ENCODE data around the gene DACT2.
"Not testable (repeated sequence)": the region's sequence is repeated elsewhere in the genome, so short reads cannot be mapped to it uniquely, and the experiment has no call there.

The DACT2 gene

DNA sequence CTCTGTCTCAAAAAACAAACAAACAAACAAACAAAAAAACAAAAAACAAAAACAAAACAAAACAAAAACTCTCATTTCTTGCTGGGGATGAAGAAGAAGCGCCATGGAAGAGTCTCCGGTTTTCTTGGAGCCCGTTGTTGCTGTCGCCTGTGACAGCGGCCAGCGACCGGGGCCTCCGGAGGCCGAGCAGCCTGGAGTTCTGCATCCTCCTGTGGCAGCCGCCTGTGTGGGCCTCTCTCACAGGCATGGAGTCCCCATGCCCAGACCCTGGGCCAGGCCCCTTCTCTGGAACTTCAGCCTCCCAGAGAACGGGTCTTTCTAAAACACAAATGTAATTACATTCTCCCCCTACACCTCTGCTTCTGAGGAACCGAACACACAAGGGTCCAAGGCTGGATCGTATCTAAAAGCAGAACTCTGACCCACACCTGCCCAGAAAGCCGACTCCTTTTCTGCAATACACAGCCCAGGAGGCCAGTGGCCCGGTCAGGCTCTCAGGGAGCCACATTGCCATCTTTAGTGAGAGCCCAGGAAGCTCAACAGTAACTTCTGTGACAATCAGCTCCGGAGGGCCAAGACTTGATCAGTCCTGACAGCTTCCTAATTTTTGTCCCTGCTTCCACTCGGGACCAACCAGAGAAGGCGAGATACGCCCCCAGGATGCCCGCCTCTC, 18.5 kb downstream of the DACT2 start:
- no peak for DNase-seq

DNA sequence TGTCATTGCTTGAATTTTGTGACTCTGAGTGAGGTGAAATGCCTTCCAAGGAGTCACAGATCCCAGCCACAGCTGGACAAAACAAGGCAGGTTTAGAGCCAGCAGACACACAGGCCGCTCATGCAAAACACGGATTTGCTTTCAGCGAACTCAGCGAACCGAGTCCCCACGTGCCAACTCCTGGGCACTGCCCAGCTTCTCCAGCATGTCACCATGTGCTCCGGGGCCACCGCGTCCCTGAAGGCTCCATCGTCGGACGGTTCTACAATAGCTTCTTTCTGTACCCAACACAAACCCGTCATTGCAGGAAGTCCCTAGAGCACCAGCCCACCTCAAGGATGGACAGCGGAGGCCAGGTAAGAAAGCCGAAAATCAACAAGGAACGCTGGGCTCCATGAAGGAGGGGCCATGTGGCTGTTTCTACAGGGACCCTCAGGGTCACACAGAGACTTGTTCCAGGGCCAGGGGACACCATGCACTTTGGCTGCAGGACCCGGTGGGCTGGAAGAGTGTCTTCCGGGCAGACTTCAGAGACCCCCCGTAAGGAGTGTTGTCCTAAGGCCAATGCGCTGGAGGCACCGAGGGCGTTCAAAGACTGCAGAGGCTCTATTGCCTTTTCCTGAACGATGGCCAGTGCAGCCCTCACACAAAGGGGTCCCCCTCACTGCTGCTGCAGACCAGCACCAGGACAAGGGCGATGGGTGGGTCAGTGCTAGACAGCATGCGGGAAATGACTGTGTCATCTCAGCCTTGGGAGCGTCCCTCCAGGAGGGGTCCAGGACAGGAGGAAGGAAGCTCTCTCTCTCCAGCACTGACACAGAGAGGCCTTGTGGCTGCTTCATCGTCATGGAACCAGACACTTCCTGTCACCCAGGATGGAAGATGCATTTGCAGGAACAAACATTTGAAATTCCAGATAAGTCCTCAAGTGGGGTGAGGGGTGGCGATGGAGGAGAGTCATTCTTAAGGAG, 19.8 kb downstream of the DACT2 start:
- DNase-seq: no peak

DNA sequence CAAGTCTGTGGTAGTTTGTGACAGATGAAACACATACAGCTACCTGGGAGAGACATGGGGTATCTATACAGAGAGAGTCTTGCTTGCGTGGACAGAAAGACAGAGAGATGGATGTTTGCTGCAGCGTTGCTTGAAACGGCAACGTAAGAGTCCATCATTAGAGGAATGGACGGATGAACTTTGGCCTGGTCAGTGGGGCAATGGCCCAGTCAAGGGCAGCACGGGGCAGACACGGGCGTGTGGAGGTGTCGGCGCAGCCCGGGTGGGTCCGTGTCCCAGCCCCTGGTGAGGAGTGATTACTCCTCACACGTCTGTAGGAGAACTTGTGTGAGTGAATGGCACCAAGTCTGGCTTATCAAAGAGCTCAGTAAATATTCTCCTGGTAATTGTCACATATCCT, 21.9 kb downstream of the DACT2 start:
- DNase-seq: no peak

DNA sequence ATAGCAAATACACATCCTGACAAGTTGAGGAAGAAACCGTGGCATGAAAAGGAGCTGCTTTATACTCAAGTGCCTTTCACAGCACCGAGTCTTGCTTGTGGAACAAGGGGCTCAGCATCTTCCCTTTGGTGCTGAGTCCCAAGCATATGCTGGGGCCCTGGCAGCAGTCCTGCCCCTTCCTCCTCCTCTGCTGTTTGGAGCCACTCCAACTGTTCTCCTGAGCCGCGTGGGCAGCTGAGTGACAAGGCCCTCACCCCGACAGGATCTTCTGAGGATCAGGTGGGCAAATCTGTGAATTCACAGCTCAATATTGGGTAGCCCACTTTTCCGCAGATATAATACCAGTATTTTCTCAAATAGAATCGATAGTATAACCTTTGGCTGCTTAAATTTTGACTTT, 24.7 kb downstream of the DACT2 start:
- no peak for DNase-seq

DNA sequence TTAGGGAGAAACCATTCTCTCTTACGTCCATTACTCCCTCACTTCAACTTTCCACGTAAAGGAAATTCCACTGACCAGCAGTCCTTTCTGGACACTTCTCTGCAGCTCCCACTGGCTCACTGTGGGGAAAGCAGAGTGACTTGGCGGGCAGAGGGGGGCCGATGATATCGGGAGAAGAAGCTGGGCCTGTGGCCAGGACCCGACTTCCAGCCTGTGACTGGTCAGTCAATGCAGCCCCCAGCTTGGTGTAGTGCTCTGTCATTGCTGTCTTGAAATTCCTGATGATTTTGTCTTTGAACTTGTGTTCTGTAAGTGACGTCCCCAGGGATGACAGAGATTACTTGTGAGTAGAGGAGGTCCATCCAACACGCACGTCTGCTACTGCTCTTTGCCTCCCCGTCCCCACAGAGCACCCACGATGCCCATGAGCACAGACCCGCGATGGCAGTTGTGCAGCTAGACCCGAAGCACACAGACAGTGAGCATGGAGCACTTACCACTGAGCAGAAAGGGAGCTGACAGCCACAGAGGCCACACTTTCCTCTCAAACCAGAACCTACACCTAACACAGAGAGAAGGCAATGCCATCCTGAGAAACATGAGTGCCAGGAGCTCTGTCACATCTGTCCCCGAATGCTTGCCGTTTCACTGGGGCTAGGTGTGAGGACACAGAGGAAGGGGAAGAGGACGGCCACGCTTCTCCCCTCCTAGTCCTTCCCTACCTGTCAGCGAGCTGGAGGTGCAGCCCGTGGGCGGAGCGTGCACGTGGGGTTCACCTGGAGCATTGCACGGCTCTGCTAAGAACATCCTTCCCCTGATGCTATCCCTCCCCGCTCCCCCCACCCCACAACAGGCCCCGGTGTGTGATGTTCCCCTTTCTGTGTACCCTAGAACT, 25.7 kb downstream of the DACT2 start:
- no peak for DNase-seq

DNA sequence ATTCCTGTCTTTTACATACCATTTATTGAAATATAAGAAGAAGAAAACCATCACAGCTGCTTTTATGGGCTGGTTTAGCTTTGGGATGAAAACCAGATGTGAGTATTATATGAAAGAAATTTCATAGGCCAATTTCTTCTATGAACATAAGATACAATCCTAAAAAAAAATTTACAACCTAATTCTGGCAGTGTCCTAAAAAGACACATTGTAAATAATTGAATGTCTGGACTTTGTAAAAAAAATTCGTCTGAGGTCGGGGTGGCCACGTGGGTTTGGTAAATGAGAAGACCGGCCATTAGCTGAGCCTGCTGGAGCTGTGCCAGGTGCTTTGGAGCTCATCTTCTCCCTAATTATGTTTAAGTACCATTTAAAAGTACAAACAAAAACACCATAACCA, 26.8 kb downstream of the DACT2 start:
- DNase-seq: no peak

DNA sequence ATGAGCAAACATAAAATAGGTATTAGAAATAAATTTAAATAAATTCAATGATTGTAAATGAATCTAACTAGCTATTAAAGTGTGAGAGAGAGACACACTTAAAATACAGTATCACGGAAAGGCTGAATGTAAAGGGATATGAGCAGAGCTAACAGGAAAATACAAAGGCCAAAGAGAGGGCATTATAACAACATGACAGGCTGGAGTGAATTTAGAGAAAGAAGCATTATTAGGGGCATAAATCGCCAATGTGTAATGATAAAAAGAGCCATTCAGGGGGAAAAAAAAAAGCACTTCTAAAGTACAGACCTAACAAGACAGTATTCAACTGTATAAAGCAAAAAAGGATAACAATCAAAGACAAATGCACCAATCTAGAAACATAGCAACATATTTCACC, 28.1 kb downstream of the DACT2 start:
- no peak for DNase-seq

DNA sequence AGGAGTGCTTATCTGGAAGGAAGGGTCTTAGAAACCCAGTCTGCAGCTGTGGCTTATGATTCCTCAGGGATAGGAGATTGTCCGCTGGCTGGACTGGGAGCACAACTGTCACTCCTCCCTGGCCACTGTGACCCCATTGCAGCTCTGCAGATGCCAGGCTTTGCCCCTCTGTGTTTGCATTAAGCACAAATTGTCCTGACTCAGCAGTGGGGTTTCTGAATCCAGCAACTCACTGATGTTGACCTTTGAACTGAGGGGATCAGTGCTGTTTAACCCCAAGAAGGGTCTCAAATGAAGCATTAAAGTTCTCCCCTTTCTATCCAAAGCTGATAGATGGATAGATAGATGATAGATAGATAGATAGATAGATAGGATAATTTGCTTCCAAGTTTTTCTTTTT, 29.5 kb downstream of the DACT2 start:
- DNase-seq: no peak

DNA sequence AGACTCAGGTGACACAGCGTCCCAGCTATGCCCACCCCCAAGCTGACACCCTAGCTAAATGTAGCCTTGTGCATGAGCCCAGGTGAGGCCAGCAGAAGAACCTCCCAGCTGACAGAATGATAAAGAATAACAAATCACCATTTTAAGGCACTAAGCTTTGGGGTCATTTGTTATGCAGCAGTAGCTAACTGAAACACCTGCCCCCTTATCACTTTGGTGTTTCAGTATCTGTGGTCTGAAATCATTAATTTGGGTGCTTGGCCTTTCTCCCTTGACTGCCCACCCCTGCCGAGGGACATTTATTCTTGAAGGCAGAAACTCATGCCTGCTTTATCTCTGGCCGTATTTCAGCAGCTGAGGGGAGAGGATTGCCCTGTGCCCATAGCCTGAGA, 30.0 kb downstream of the DACT2 start:
- DNase-seq: no peak

DNA sequence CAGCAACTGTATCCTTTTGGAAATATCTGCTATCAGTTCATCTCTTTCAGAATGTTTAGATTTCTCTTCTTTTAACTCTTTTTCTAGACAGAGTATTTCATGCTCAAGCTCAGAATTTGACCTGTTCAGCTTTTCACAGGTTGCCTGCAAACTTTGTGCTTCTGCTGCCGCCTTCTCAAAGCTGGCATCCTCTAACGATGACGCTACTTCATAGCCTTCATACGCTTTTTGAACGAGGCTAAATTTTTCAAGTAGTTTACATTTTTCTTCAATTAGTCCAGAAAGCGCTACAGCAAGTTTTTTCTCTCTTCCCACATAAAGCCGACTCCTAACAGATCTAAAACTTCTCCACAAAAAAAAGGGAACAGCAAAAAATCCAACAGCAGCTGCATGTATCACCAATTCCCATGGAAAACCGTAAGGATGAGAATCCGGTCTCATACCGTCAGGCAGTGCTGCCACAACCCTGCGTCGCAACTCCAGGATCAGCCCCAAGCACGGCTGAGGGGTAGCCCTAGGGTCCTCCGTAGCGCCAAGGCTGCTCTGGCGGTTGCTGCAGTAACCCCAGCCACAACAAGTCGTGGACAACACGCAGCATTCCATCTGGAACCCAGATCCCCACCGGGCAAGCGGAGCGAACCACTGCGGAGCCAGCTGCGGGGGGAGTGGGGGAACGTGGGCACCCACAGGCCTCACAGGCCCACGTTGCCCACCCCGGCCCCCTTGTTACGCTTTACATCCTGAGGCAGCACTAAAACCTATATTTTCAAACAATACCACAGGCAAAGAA, 30.6 kb downstream of the DACT2 start:
- no peak for DNase-seq

DNA sequence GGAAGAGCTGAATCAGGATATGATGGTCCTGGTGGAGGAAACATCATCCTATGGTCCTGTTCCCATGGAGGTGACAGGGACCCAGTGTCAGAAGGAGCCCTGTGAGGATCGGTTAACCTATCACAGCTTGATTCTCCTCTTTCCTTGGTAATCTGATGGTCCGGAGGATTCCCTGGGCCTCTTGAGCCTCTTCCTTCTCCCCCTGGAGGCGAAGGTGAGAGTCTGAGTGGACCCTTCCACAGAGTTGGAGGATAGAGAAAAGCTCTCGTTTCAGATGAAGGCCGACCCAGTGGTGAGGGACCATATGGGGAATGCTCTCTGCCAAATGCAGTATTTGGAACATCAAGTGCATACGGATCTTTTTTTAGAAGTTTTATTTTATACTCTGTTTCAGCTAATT, 32.1 kb downstream of the DACT2 start:
- DNase-seq: not testable (repeated sequence)

DNA sequence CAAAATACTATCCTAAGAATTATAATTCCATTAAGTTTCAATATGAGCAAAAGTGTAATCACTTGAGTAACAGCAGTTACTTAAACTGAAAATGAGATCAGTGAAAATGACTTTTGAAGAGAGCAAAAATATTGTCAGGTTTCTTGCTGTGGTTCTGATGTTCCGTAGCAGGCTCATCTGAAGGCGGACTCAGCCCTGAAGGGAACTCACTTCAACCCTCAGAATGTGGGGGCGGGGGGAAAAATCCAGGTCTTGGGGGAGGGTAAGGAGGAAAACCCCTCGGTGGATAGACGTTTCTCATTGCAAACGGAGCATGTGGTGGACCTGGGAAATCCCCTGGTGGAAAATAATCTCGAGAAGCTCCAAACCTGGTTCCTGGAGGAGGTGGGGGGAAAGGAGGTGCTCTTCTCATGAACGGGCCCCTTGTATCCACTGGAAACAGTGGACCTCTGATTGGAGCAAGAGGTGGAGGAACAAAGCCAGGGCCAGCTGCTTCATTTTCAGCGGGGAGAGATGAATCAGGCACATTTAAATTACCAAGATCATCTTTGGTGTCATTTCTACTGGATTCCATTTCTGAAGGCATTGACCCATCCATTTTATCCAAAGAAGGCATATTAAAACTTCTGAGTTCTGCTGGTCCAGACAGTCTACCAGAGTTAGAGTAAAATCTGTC, 32.7 kb downstream of the DACT2 start:
- DNase-seq: not testable (repeated sequence)

DNA sequence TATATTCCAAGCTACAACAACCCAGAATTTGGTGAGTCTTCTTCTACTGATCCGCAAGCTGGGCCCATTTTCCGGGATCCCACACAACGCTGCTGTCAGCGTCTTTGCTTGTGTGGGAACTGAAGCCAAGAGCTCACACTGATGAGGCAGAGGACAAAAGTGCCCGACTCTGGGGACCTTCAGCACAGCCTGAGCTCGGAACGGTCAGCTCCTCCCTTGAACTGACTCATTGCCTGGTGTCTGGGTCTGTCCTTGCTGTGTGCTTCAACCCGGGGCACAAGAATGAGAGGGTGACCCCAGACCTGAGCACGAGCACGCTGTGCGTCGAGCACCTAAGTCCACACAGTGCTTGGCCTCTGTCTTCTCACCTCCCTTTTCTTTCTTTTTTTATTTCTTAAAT, 33.5 kb downstream of the DACT2 start:
- DNase-seq: no peak

DNA sequence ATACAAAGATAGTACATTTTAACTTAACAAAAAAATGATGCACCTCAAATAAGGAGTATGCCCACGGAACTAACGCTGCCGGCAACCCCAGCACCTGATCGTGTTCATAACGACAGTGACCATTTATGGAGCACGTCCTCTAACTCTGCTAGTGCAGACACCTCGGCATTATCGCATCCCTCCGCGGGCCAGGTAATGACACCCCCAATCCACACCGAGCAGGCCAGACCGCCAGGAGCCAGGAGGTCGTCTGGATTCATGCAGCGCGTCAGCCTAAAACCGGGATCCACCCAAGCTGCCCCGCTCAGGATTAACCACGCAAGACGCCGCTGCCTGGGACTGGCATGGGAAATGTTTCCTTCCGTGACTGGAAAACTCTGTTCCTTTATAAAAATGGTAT, 34.1 kb downstream of the DACT2 start:
- no peak for DNase-seq

DNA sequence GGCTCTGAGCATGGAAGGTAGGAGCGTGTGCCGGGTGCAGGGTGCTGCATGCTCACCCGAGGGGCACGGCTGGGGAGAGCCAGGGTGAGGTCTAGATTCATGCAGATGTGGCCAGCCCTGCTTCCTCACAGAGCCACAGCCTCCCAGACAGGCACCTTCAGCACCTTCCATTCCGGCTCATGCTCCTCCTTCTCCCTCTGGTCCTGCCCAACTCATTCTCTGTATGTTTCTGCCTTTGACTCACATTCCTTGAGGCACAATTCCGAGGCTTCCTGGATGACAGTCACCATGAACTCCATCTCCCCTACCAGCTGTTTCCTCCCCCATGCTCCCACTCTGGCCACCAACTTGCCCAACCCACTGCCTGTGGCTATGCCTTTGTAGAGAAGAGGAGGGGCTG, 35.4 kb downstream of the DACT2 start:
- DNase-seq: no peak

DNA sequence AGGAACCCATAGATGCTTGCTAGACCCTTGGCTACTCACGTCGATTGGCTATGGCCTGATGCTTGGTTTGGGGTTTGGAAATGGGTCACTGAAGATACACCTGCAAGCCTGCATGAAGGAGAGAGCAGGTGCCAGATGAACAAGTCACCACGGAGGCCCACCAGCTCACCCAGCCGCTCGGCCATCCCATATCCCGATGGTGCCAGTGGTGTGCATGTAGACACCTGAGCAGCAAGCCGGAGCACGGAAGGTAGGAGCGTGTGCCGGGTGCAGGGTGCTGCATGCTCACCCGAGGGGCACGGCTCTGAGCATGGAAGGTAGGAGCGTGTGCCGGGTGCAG, 35.9 kb downstream of the DACT2 start:
- DNase-seq: no peak

DNA sequence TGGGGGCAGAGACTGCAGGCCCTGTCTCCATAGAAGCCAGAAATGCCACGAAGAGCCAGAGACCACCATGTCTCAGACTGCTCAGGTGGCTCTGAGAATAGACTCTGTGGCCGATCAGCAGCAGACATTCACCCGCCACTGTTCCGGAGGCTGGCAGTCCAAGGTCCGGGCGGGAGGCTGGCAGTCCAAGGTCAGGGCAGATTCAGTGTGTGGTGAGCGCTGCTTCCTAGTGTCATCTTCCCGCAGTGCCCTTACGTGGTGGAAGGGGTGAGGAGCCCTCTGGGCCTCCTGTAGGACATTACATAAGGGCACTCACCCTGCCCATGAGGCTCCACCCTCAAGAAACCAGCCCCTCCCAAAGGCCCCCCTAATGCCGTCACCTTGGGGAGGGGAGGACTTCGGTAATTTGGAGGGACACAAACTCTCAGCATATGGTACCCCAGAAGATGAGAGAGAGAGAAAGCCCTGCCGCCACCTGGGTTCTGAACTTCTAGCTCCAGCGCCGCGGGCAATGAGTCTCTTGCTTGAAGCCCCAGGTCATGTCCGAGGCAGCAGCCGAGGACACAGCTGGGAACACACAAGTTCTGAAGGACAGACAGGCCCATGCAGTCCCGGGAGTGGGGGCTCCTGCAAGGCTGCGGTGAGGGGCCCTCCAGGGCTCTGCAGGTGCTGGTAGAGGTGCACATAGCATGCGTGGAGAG, 36.4 kb downstream of the DACT2 start:
- DNase-seq: no peak

DNA sequence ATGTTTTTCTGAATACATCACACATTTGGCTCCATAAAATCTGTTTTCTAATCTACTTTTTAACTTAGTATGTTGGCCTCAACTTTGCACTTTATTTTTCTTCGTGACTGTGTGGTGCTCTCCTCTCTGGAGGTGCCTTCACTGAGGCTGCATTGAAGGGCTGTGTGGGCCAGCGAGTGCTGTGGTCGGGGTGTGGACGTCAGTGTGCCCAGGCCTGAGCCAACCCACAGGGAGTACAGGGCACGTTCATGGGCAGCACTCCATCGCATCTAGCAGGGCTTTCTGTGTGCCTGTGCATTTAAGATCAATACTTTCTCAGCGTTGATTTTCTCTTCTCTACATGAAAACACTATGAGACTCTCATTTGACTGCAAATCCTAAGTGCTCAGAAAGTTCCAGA, 37.8 kb downstream of the DACT2 start:
- no peak for DNase-seq

DNA sequence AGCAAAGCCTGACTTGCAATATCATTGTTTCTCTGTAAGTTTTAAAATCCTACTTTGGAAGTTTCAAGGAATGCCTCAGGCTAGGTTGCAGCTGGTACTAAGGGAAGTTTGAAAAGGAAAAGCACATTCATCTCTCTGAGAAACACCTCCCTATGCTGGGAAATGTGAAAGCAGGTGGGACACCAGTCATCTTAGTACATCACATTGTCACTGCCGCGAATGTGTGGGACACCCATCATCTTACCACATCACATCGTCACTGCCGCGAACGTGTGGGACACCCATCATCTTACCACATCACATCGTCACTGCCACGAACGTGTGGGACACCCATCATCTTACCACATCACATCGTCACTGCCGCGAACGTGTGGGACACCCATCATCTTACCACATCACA, 38.3 kb downstream of the DACT2 start:
- DNase-seq: not testable (repeated sequence)

DNA sequence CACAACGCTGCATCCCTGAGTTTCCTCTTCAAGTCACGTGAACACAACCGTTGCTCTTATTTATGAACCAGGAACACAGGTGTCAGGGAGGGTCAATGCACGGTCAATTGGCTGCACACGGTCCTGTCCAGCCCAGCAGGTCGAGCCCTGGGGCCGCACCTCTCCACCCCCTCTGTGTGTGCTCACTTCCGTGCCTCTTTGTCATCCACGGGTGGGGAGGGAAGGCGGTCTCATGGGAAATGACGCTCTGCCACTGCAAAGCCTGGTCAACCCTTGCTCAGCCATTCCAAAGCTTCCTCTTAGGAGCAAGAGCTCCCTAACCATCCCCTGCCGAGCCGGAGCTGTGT, 38.7 kb downstream of the DACT2 start:
- no peak for DNase-seq
